Upper lobe of right lung (tissue), 1 donor: ENCODE measurements around the gene OGDHL. TPM values are rescaled to one million over a fixed set of nuclear protein-coding genes. Genes with fewer than 3 reads are reported as not detected.
"Not testable (repeated sequence)": the region's sequence is repeated elsewhere in the genome, so short reads cannot be mapped to it uniquely, and the experiment has no call there.

Source experiments
- ATAC-seq: fragments of 200-7000 bp; cut with Tn5 transposase; one replicate; pipeline ENCODE4 v1.9.1; 2020; ENCODE audit warnings: mild to moderate bottlenecking, moderate library complexity
- DNase-seq: peaks from one replicate; pipeline ENCODE4 v3.0.0-alpha.2; 2020
- H3K27ac ChIP-seq: fragments of 200-600 bp; one replicate; pipeline ENCODE4 v1.8.0; 2022
- H3K27me3 ChIP-seq: fragments of 200-600 bp; one replicate; pipeline ENCODE4 v1.8.0; 2022; ENCODE audit warnings: mild to moderate bottlenecking
- H3K36me3 ChIP-seq: fragments of 200-600 bp; one replicate; pipeline ENCODE4 v1.8.0; 2022
- H3K4me1 ChIP-seq: fragments of 200-600 bp; one replicate; pipeline ENCODE4 v1.8.0; 2022
- H3K4me3 ChIP-seq: fragments of 200-600 bp; one replicate; pipeline ENCODE4 v1.8.0; 2022; ENCODE audit warnings: mild to moderate bottlenecking
- H3K9me3 ChIP-seq: fragments of 200-600 bp; one replicate; pipeline ENCODE4 v1.8.0; 2022
- CTCF ChIP-seq: fragments of 200-600 bp; IDR thresholded peaks from one replicate; pipeline ENCODE4 v1.8.0; 2022; ENCODE audit warnings: antibody characterized with exemption
- intact Hi-C: fragments of 100-400 bp; cut with DNase I; formaldehyde crosslinking; loops from one replicate; pipeline ENCODE4 v1.11.0; 2022
- total RNA-seq: library from RNA; stranded (reverse); fragmentation: NEBNext Ultra II Directional; extraction: Animal tissue kit (Norgen Biotek cat#: 25700); gene quantifications from one replicate; pipeline ENCODE4 v1.2.1, GENCODE V29; 2021
- donor health status: DM: no; HTN: yes; CAD: no; lungs with severe emphysema.

OGDHL gene
- total RNA-seq, 1 donor from 2014 or later = 0.69 TPM

GRCh38 chr10:49756031-49756430, 6.1 kb downstream of the OGDHL start:
- intact Hi-C loops = no loop called here
- Histone ChIP-seq H3K27me3 (peaks cover under 1% of the 10 kb centered on the region), H3K9me3 (no peaks in the 10 kb centered on the region), H3K36me3 (no peaks in the 10 kb centered on the region), H3K4me1 (no peaks in the 10 kb centered on the region), H3K27ac (no peak overlapping the region), H3K4me3 (no peak overlapping the region)
- TF ChIP-seq CTCF = no peak
- DNase-seq (no peak), ATAC-seq (no peak)

- DNase-seq, H3K4me1 ChIP-seq, H3K36me3 ChIP-seq, H3K4me3 ChIP-seq, H3K9me3 ChIP-seq, intact Hi-C loops, H3K27ac ChIP-seq, H3K27me3 ChIP-seq, ATAC-seq: not testable (repeated sequence)
These were observed 7.2 kb downstream of the OGDHL start for GRCh38 chr10:49754951-49755350.

GRCh38 chr10:49752584-49752983, 9.5 kb downstream of the OGDHL start:
- Histone ChIP-seq H3K4me3 (no peak overlapping the region), H3K27ac (no peak overlapping the region), H3K4me1 (no peaks in the 10 kb centered on the region), H3K27me3 (no peaks in the 10 kb centered on the region), H3K36me3 (no peaks in the 10 kb centered on the region), H3K9me3 (no peaks in the 10 kb centered on the region)
- ATAC-seq (no peak), DNase-seq (no peak)
- no peak for TF ChIP-seq CTCF
- intact Hi-C loops = no loop called here

- H3K27ac ChIP-seq = no peak overlapping the region
- TF ChIP-seq CTCF = no peak
- no peaks in the 10 kb centered on the region for H3K36me3 ChIP-seq
- intact Hi-C loops = no loop called here
- H3K27me3 ChIP-seq = no peaks in the 10 kb centered on the region
- H3K4me1 ChIP-seq = no peaks in the 10 kb centered on the region
- ATAC-seq = no peak
- no peak overlapping the region for H3K4me3 ChIP-seq
- H3K9me3 ChIP-seq = no peaks in the 10 kb centered on the region
- DNase-seq = no peak
These were observed 10.2 kb downstream of the OGDHL start for GRCh38 chr10:49751636-49752510.

DNA sequence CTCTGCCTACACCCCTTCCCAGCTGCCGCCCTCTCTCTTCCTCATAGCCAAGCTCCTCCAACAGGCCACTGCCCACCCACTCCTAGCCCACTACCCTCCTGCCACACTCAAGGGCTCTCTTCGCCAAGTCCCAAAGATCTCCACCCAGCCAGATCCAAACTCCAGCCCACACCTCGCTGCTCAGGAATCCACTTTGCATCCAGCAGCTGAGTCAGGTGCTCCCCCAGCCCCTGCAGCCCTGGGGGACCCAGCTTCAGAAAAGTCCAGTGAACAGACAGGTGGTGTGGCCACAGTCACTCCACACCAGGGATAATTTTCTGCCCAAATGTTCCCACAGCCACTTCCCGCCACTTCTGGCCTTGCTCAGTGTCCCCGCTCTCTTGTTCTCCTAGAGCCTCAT, 10.9 kb downstream of the OGDHL start:
- ATAC-seq (no peak), DNase-seq (no peak)
- intact Hi-C loops = no loop called here
- Histone ChIP-seq H3K27ac (no peak overlapping the region), H3K4me1 (no peaks in the 10 kb centered on the region), H3K4me3 (no peak overlapping the region), H3K9me3 (no peaks in the 10 kb centered on the region), H3K27me3 (no peaks in the 10 kb centered on the region), H3K36me3 (no peaks in the 10 kb centered on the region)
- TF ChIP-seq CTCF = no peak

DNA sequence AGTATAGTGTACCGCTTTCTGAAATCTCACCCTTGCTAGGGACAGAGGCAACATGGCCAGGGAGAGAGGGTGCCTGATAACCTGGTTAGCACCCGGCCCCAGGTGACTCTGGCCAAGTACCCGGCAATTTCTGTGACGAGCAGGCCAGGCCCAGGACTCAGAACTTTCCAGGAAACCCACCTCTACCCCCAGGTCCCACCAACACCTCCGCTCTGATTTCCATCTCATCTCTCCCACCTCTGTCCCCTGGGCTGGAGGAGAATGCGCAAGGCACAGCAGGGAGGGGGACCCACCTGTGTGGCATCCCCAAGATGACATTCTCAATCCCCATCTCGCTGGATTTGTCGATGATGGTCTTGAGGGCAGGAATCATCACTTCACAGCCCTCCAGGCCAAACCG, 11.6 kb downstream of the OGDHL start:
- H3K27ac ChIP-seq = no peak overlapping the region
- H3K9me3 ChIP-seq = no peaks in the 10 kb centered on the region
- DNase-seq (no peak), ATAC-seq (no peak)
- no peaks in the 10 kb centered on the region for H3K27me3 ChIP-seq
- TF ChIP-seq CTCF = no peak
- H3K4me1 ChIP-seq = no peaks in the 10 kb centered on the region
- H3K4me3 ChIP-seq = no peak overlapping the region
- H3K36me3 ChIP-seq = no peaks in the 10 kb centered on the region
- intact Hi-C loops = no loop called here
